Measurements from ENCODE around the gene ABCD4. TPM values are rescaled to one million over a fixed set of nuclear protein-coding genes. Genes with fewer than 3 reads are reported as not detected.

ABCD4 gene
- total and polyA plus RNA-seq, 2 of the 4 experiments (the other 2 are of a cell fraction), result 12.2 to 20.4 TPM

DNA sequence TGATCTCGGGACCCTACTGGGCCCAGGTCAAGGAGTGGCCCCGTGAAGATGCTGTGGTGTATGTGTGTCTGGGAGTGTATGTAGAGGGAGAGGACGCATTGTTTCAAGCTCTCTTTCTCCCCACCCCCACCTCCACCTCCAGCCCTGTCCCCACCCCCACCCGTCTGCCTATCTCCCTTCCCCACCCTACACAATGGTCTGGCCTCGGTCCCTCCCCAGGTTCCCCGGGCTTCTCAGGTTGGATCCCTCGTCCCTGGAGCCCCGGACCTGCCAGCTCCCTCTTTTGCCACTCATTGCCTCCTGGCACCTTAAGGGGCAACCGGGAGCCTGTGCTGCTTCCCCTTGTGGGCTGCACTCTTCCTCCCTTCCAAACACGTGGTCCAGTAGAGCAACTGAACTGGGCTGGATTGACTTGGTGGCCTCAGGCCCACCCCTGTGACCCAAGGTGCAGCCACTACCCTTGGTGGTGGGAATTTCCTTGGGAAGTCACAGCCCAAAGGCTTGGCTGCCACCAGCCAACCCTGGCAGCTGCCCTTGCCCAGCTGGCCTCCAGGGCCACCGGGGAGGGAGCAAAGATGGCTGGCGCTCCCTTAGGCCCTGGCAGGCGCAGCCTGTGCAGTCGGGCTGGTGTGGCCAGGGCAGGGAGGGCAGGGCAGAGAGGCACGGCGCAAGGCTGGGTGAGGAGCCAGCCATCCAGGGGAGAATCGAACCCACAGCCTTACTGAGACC is 46.2 kb upstream of the ABCD4 start:
- POLR2A ChIA-PET (ENCODE audit: unreplicated experiment), result no interaction called here
- no peak overlapping the region for H3K14ac ChIP-seq (replicated peaks; ENCODE audit: low read depth, low read length)
- no peak for ATAC-seq (ENCODE audit: low read depth)
- H3K27me3 ChIP-seq (ENCODE audit: control insufficient read depth, insufficient read depth, low read length), result peaks cover 61% of the 10 kb centered on the region
- no peaks in the 10 kb centered on the region for H3K4me1 ChIP-seq (ENCODE audit: control insufficient read depth, insufficient read depth, low read length)
- H3K4me2 ChIP-seq (ENCODE audit: low read depth, low read length), result no peak overlapping the region
- H2AK9ac ChIP-seq (replicated peaks; ENCODE audit: low read depth, low read length, poor library complexity), result no peak overlapping the region
- TF ChIP-seq NFE2L2 (IDR thresholded peaks at IDR 0.05; ENCODE audit: low read depth, low read length), result no peak
- TF ChIP-seq, protein P1, sequence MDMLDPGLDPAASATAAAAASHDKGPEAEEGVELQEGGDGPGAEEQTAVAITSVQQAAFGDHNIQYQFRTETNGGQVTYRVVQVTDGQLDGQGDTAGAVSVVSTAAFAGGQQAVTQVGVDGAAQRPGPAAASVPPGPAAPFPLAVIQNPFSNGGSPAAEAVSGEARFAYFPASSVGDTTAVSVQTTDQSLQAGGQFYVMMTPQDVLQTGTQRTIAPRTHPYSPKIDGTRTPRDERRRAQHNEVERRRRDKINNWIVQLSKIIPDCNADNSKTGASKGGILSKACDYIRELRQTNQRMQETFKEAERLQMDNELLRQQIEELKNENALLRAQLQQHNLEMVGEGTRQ (IDR thresholded peaks at IDR 0.05; ENCODE audit: low read depth, low read length), result no peak
- no peak for TF ChIP-seq BHLHE40 (IDR thresholded peaks at IDR 0.05; ENCODE audit: low read depth, low read length)
- no peak for TF ChIP-seq MXI1 (IDR thresholded peaks at IDR 0.05; ENCODE audit: borderline replicate concordance, low read depth, low read length)
- no peak for TF ChIP-seq MAFK (IDR thresholded peaks at IDR 0.05; ENCODE audit: low read depth, low read length)
- no peak for TF ChIP-seq FOS (IDR thresholded peaks at IDR 0.05; ENCODE audit: low read depth, low read length)
- TF ChIP-seq, protein P2, sequence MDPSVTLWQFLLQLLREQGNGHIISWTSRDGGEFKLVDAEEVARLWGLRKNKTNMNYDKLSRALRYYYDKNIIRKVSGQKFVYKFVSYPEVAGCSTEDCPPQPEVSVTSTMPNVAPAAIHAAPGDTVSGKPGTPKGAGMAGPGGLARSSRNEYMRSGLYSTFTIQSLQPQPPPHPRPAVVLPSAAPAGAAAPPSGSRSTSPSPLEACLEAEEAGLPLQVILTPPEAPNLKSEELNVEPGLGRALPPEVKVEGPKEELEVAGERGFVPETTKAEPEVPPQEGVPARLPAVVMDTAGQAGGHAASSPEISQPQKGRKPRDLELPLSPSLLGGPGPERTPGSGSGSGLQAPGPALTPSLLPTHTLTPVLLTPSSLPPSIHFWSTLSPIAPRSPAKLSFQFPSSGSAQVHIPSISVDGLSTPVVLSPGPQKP (IDR thresholded peaks at IDR 0.05; ENCODE audit: borderline replicate concordance, low read depth, low read length), result no peak
- TF ChIP-seq POLR2A (IDR thresholded peaks at IDR 0.05; ENCODE audit: low read depth, low read length), result no peak
- TF ChIP-seq, protein P3, sequence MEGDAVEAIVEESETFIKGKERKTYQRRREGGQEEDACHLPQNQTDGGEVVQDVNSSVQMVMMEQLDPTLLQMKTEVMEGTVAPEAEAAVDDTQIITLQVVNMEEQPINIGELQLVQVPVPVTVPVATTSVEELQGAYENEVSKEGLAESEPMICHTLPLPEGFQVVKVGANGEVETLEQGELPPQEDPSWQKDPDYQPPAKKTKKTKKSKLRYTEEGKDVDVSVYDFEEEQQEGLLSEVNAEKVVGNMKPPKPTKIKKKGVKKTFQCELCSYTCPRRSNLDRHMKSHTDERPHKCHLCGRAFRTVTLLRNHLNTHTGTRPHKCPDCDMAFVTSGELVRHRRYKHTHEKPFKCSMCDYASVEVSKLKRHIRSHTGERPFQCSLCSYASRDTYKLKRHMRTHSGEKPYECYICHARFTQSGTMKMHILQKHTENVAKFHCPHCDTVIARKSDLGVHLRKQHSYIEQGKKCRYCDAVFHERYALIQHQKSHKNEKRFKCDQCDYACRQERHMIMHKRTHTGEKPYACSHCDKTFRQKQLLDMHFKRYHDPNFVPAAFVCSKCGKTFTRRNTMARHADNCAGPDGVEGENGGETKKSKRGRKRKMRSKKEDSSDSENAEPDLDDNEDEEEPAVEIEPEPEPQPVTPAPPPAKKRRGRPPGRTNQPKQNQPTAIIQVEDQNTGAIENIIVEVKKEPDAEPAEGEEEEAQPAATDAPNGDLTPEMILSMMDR (conservative IDR thresholded peaks at IDR 0.05; ENCODE audit: low read depth, low read length), result no peak
- no peak for TF ChIP-seq SMC3 (IDR thresholded peaks at IDR 0.05; ENCODE audit: low read depth, low read length)
- TF ChIP-seq RCOR1 (IDR thresholded peaks at IDR 0.05; ENCODE audit: insufficient replicate concordance, low read length), result no peak
- no peak for TF ChIP-seq MAZ (IDR thresholded peaks at IDR 0.05; ENCODE audit: borderline replicate concordance, low read depth, low read length)
- no peak for TF ChIP-seq CHD1 (IDR thresholded peaks at IDR 0.05; ENCODE audit: low read depth, low read length)
- TF ChIP-seq RAD21 (IDR thresholded peaks at IDR 0.05; ENCODE audit: low read length), result no peak
- TF ChIP-seq RFX5 (IDR thresholded peaks at IDR 0.05; ENCODE audit: low read depth, low read length), result no peak
- 44% methylated on average over 10 of the region's 17 CpGs; no CpG with 5 or more reads in 1 of the 2 experiments for WGBS, 2 experiments (ENCODE audit: extremely low coverage in 2 of 2, insufficient read length in 1 of 2)
- no peaks in the 10 kb centered on the region for H3K79me1 ChIP-seq (ENCODE audit: low read depth in 1 of 2, low read length in 2 of 2)
- H3K18ac ChIP-seq (ENCODE audit: low read depth, low read length), result no peak overlapping the region
- dilution Hi-C loops (cut with HindIII; ENCODE audit: low sequenced_read_pairs, unreplicated experiment) (no loop called here), in situ Hi-C loops (cut with MboI; ENCODE audit: low sequenced_read_pairs) (no loop called here), intact Hi-C loops (cut with micrococcal nuclease) (no loop called here)
- no peaks in the 10 kb centered on the region for H3K9me3 ChIP-seq (ENCODE audit: control insufficient read depth, insufficient read depth, low read length)
- H3K36me3 ChIP-seq (ENCODE audit: control insufficient read depth, insufficient read depth, low read length), result no peaks in the 10 kb centered on the region
- DNase-seq, result no peak
- H4K8ac ChIP-seq (ENCODE audit: low read depth in 2 of 2, low read length in 2 of 2), result no peak overlapping the region
- no peak overlapping the region for H3K27ac ChIP-seq (ENCODE audit: insufficient read depth, low read length)
- H3K56ac ChIP-seq (ENCODE audit: extremely low read depth, insufficient read depth, low read length), result no peak overlapping the region
- no peak overlapping the region for H4K91ac ChIP-seq (ENCODE audit: insufficient read depth, low read depth, low read length)
- H2AK5ac ChIP-seq (ENCODE audit: low read depth, low read length), result no peak overlapping the region
- no peaks in the 10 kb centered on the region for H3K9me1 ChIP-seq (ENCODE audit: insufficient read depth, low read length)
- CTCF ChIA-PET, result no interaction called here
- no peak overlapping the region for H2BK5ac ChIP-seq (ENCODE audit: low read depth, low read length, poor library complexity, severe bottlenecking)
- H2BK120ac ChIP-seq (ENCODE audit: low read depth, low read length), result no peak overlapping the region
- no TSS peak for BruUV-seq (replicated peaks)
- no peak overlapping the region for H3K23ac ChIP-seq (ENCODE audit: low read depth, low read length)
- H3K9ac ChIP-seq (ENCODE audit: low read depth, low read length), result no peak overlapping the region
- H2BK15ac ChIP-seq (ENCODE audit: low read depth, low read length), result no peak overlapping the region
- no peak overlapping the region for H3K4me3 ChIP-seq (ENCODE audit: insufficient read depth, low read depth, low read length)
- H2AFZ ChIP-seq (replicated peaks; ENCODE audit: low read length, poor library complexity), result no peak overlapping the region
- H3K4ac ChIP-seq (ENCODE audit: low read depth, low read length), result no peak overlapping the region
- H4K5ac ChIP-seq (ENCODE audit: low read depth, low read length), result no peak overlapping the region
- no peak overlapping the region for H2BK20ac ChIP-seq (ENCODE audit: low read depth, low read length)
- no peaks in the 10 kb centered on the region for H4K20me1 ChIP-seq (ENCODE audit: insufficient read depth, low read length)

Measured in IMR-90 (cell line).